Measurements from ENCODE around the gene CTSO.
"Not testable (repeated sequence)": the region's sequence is repeated elsewhere in the genome, so short reads cannot be mapped to it uniquely, and the experiment has no call there.

CTSO gene

GRCh38 chr4:155954939-155955338 lies 1.3 kb upstream of the CTSO start:
- DNase-seq (ENCODE audit: low read depth): no peak

GRCh38 chr4:155954118-155954685 lies 536 bp upstream of the CTSO start:
- DNase-seq (ENCODE audit: low read depth): peak; percentile 0

GRCh38 chr4:155952501-155952901 lies 1.2 kb downstream of the CTSO start:
- no peak for DNase-seq (ENCODE audit: low read depth)

GRCh38 chr4:155950461-155950860 lies 3.2 kb downstream of the CTSO start:
- no peak for DNase-seq (ENCODE audit: low read depth)

GRCh38 chr4:155948541-155948940 lies 5.1 kb downstream of the CTSO start:
- DNase-seq (ENCODE audit: low read depth): no peak

- DNase-seq (ENCODE audit: low read depth): no peak
Observed at GRCh38 chr4:155946486-155946885, 7.2 kb downstream of the CTSO start.

GRCh38 chr4:155944516-155944915 lies 9.2 kb downstream of the CTSO start:
- DNase-seq (ENCODE audit: low read depth): no peak

- DNase-seq (ENCODE audit: low read depth): no peak
Observed at GRCh38 chr4:155943605-155944291, 9.9 kb downstream of the CTSO start.

- no peak for DNase-seq (ENCODE audit: low read depth)
Observed at GRCh38 chr4:155941820-155942219, 11.8 kb downstream of the CTSO start.

- DNase-seq (ENCODE audit: low read depth): no peak
Observed at GRCh38 chr4:155941085-155941790, 12.4 kb downstream of the CTSO start.

GRCh38 chr4:155935389-155935986 lies 18.2 kb downstream of the CTSO start:
- DNase-seq (ENCODE audit: low read depth): no peak

GRCh38 chr4:155934634-155935033 lies 19.0 kb downstream of the CTSO start:
- not testable (repeated sequence) for DNase-seq (ENCODE audit: low read depth)

GRCh38 chr4:155931634-155932033 lies 22.0 kb downstream of the CTSO start:
- DNase-seq (ENCODE audit: low read depth): no peak

- DNase-seq (ENCODE audit: low read depth): no peak
Observed at GRCh38 chr4:155930330-155930729, 23.3 kb downstream of the CTSO start.

- DNase-seq (ENCODE audit: low read depth): no peak
Observed at GRCh38 chr4:155929833-155930232, 23.8 kb downstream of the CTSO start.

- DNase-seq (ENCODE audit: low read depth): no peak
Observed at GRCh38 chr4:155924637-155925036, 29.0 kb downstream of the CTSO start.

GRCh38 chr4:155921597-155921996 lies 32.1 kb downstream of the CTSO start:
- no peak for DNase-seq (ENCODE audit: low read depth)

GRCh38 chr4:155914782-155915181 lies 38.9 kb downstream of the CTSO start:
- DNase-seq (ENCODE audit: low read depth): no peak

- no peak for DNase-seq (ENCODE audit: low read depth)
Observed at GRCh38 chr4:155911905-155912304, 41.8 kb downstream of the CTSO start.

- DNase-seq (ENCODE audit: low read depth): no peak
Observed at GRCh38 chr4:155909615-155910226, 43.9 kb downstream of the CTSO start.

- DNase-seq (ENCODE audit: low read depth): no peak
Observed at GRCh38 chr4:155908187-155909139, 45.2 kb downstream of the CTSO start.
